GM04503 (cell line): Measurements from ENCODE around the gene FEZ2.

Experiments used
- DNase-seq: peaks from one replicate; pipeline ENCODE4 v3.0.0-alpha.2; 2012; ENCODE audit warnings: low read depth

The FEZ2 gene

GRCh38 chr2:36586672-36587071, 11.3 kb downstream of the FEZ2 start:
- DNase-seq = no peak

- no peak for DNase-seq
Measured at GRCh38 chr2:36584148-36584794, 13.7 kb downstream of the FEZ2 start.

GRCh38 chr2:36582951-36583350, 15.0 kb downstream of the FEZ2 start:
- DNase-seq = no peak

GRCh38 chr2:36582538-36582937, 15.4 kb downstream of the FEZ2 start:
- DNase-seq = no peak

GRCh38 chr2:36579297-36579664, 18.7 kb downstream of the FEZ2 start:
- no peak for DNase-seq

GRCh38 chr2:36578343-36579296, 19.3 kb downstream of the FEZ2 start:
- no peak for DNase-seq

GRCh38 chr2:36577884-36578283, 20.1 kb downstream of the FEZ2 start:
- DNase-seq = no peak

- DNase-seq = no peak
Measured at GRCh38 chr2:36574560-36574959, 23.4 kb downstream of the FEZ2 start.

GRCh38 chr2:36573165-36573564, 24.8 kb downstream of the FEZ2 start:
- no peak for DNase-seq

- DNase-seq = no peak
Measured at GRCh38 chr2:36572719-36573059, 25.3 kb downstream of the FEZ2 start.

- DNase-seq = no peak
Measured at GRCh38 chr2:36572054-36572718, 25.8 kb downstream of the FEZ2 start.

GRCh38 chr2:36570416-36570815, 27.6 kb downstream of the FEZ2 start:
- no peak for DNase-seq

GRCh38 chr2:36569267-36569856, 28.6 kb downstream of the FEZ2 start:
- no peak for DNase-seq

- DNase-seq = no peak
Measured at GRCh38 chr2:36568516-36569246, 29.3 kb downstream of the FEZ2 start.

- no peak for DNase-seq
Measured at GRCh38 chr2:36567711-36568408, 30.1 kb downstream of the FEZ2 start.

- no peak for DNase-seq
Measured at GRCh38 chr2:36566887-36567286, 31.1 kb downstream of the FEZ2 start.

GRCh38 chr2:36565712-36566111, 32.3 kb downstream of the FEZ2 start:
- DNase-seq = no peak

- no peak for DNase-seq
Measured at GRCh38 chr2:36564377-36564930, 33.5 kb downstream of the FEZ2 start.

- DNase-seq = peak; percentile 53
Measured at GRCh38 chr2:36562973-36563532, 34.9 kb downstream of the FEZ2 start.

GRCh38 chr2:36562240-36562639, 35.7 kb downstream of the FEZ2 start:
- no peak for DNase-seq
